OCI-LY1 (cell line): Measurements from ENCODE around the gene MON2.

Source experiments
- H2AFZ ChIP-seq: fragments of 200-600 bp; sonication (generic), shearing (Covaris generic); 2 replicates; pipeline ENCODE4 v1.6.0; 2014; ENCODE audit warnings: antibody characterized with exemption, mild to moderate bottlenecking, low read length
- H3F3A ChIP-seq: fragments of 200-600 bp; sonication (generic), shearing (Covaris generic); 2 replicates; pipeline ENCODE4 v1.6.0; 2014; ENCODE audit warnings: mild to moderate bottlenecking, antibody characterized with exemption, low read length, moderate library complexity; ENCODE audit not compliant: insufficient read depth
- H3K27ac ChIP-seq: fragments of 200-600 bp; sonication (generic); 2 replicates; pipeline ENCODE4 v1.5.1; 2014; ENCODE audit warnings: low read length, mixed run types, mild to moderate bottlenecking, low read depth; ENCODE audit not compliant: poor library complexity, severe bottlenecking
- H3K27me3 ChIP-seq: fragments of 200-600 bp; sonication (generic); 2 replicates; pipeline ENCODE4 v1.6.0; 2014; ENCODE audit warnings: antibody characterized with exemption, mild to moderate bottlenecking, low read length, moderate library complexity; ENCODE audit not compliant: insufficient read depth
- H3K36me3 ChIP-seq: fragments of 200-600 bp; sonication (generic); 2 replicates; pipeline ENCODE4 v1.6.1; 2014; ENCODE audit warnings: mild to moderate bottlenecking, antibody characterized with exemption, low read length, moderate library complexity, mixed read lengths; ENCODE audit not compliant: insufficient read depth
- H3K4me1 ChIP-seq: fragments of 200-600 bp; sonication (generic); 2 replicates; pipeline ENCODE4 v1.5.1; 2014; ENCODE audit warnings: mild to moderate bottlenecking, low read length, moderate library complexity; ENCODE audit not compliant: insufficient read depth, severe bottlenecking
- H3K4me2 ChIP-seq: fragments of 200-600 bp; sonication (generic), shearing (Covaris generic); 2 replicates; pipeline ENCODE4 v1.6.1; 2014; ENCODE audit warnings: low read length
- H3K4me3 ChIP-seq: fragments of 200-600 bp; sonication (generic); 2 replicates; pipeline ENCODE4 v1.5.1; 2014; ENCODE audit warnings: low read length, low read depth, mild to moderate bottlenecking, mixed read lengths; ENCODE audit not compliant: poor library complexity, severe bottlenecking
- H3K79me2 ChIP-seq: fragments of 200-600 bp; shearing (Covaris generic); 2 replicates; pipeline ENCODE4 v1.6.1; 2016; ENCODE audit warnings: mixed run types, low read length, mixed read lengths; ENCODE audit not compliant: insufficient read depth
- H3K9ac ChIP-seq: fragments of 200-600 bp; sonication (generic), shearing (Covaris generic); 2 replicates; pipeline ENCODE4 v1.6.1; 2014; ENCODE audit warnings: mild to moderate bottlenecking, low read length, mixed read lengths
- H3K9me2 ChIP-seq: fragments of 200-600 bp; sonication (generic), shearing (Covaris generic); 2 replicates; pipeline ENCODE4 v1.6.1; 2014; ENCODE audit warnings: low read depth, mild to moderate bottlenecking, low read length, mixed read lengths
- H3K9me3 ChIP-seq: fragments of 200-600 bp; shearing (Covaris generic); 2 replicates; pipeline ENCODE4 v1.6.1; 2014; ENCODE audit warnings: low read length, mixed read lengths
- H4K20me1 ChIP-seq: fragments of 200-600 bp; sonication (generic), shearing (Covaris generic); 2 replicates; pipeline ENCODE4 v1.6.0; 2016; ENCODE audit warnings: mild to moderate bottlenecking, low read length; ENCODE audit not compliant: insufficient read depth
- EZH2 ChIP-seq: fragments of 200-600 bp; sonication (generic), shearing (Covaris generic); IDR thresholded peaks from 2 replicates; pipeline ENCODE4 v1.8.0; 2017; ENCODE audit warnings: borderline replicate concordance, mixed run types, mild to moderate bottlenecking, antibody characterized with exemption, low read length, moderate library complexity, mixed read lengths
- TF ChIP-seq, protein P1 (sequence below): fragments of 200-600 bp; sonication (generic), shearing (Covaris generic); IDR thresholded peaks from 2 replicates; pipeline ENCODE4 v1.5.1; 2017; ENCODE audit warnings: mild to moderate bottlenecking, antibody characterized with exemption, low read length, moderate library complexity, mixed read lengths

Gene MON2

DNA sequence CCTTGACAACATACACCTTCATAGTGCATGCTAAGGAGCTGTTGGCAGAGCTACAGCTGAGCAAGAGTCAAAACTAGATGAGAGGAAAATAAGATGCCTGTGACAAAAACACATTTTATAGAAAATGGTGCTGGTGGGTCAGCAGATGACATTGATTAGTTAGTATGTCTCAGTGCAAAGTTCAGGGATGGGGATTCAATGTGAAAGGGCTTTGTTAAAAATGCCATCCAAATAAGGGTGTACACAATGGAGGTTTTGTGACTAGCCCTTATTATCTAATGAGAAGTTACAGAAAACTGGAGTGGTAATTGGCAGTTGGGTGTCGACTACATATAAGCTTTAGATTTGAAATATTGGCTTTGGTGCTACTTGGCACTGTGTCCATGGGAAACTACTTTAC is 169.0 kb downstream of the MON2 start:
- Histone ChIP-seq H3K9me2 (no peaks in the 10 kb centered on the region), H3K4me2 (no peak overlapping the region)

DNA sequence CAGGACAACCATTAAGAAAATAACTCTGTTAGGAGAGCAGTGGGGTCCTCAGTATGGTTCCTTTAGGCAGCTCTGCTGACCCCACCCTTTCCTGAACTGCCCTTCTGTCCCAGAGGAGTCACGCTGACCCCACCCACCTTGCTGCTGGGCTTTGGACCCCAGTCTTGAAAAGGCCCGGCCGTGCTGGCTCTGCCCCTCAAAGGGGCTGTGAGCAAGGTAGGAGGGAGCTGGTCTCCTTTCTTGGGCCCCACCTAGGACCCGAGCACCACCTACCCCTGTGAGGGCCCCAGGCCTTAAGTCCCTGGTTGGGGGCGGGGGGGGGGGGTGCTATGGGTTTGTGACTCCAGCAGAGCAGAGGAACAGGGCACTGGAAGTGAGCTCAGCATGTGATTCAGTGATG is 171.1 kb downstream of the MON2 start:
- peaks cover under 1% of the 10 kb centered on the region for H3K4me1 ChIP-seq
- TF ChIP-seq EZH2 = no peak
- TF ChIP-seq, protein P1, sequence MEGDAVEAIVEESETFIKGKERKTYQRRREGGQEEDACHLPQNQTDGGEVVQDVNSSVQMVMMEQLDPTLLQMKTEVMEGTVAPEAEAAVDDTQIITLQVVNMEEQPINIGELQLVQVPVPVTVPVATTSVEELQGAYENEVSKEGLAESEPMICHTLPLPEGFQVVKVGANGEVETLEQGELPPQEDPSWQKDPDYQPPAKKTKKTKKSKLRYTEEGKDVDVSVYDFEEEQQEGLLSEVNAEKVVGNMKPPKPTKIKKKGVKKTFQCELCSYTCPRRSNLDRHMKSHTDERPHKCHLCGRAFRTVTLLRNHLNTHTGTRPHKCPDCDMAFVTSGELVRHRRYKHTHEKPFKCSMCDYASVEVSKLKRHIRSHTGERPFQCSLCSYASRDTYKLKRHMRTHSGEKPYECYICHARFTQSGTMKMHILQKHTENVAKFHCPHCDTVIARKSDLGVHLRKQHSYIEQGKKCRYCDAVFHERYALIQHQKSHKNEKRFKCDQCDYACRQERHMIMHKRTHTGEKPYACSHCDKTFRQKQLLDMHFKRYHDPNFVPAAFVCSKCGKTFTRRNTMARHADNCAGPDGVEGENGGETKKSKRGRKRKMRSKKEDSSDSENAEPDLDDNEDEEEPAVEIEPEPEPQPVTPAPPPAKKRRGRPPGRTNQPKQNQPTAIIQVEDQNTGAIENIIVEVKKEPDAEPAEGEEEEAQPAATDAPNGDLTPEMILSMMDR = no peak
- H4K20me1 ChIP-seq = no peaks in the 10 kb centered on the region
- H3K9me3 ChIP-seq = no peaks in the 10 kb centered on the region
- H3K27ac ChIP-seq = no peak overlapping the region
- no peak overlapping the region for H2AFZ ChIP-seq
- no peaks in the 10 kb centered on the region for H3K9me2 ChIP-seq
- no peaks in the 10 kb centered on the region for H3K36me3 ChIP-seq
- no peak overlapping the region for H3K4me3 ChIP-seq
- H3K4me2 ChIP-seq = no peak overlapping the region
- H3F3A ChIP-seq = no peaks in the 10 kb centered on the region
- H3K79me2 ChIP-seq = no peaks in the 10 kb centered on the region
- H3K9ac ChIP-seq = no peak overlapping the region
- H3K27me3 ChIP-seq = no peaks in the 10 kb centered on the region; the same call in 1 of the 2 replicates

More for the DNA sequence above, 169.0 kb downstream of the MON2 start:
- Histone ChIP-seq H3K79me2 (no peaks in the 10 kb centered on the region), H3K9me3 (no peaks in the 10 kb centered on the region), H3K9ac (no peak overlapping the region), H3K27ac (no peak overlapping the region), H3K4me1 (peaks cover 14% of the 10 kb centered on the region), H2AFZ (no peak overlapping the region), H4K20me1 (no peaks in the 10 kb centered on the region), H3K36me3 (no peaks in the 10 kb centered on the region), H3K27me3 (no peaks in the 10 kb centered on the region; the same call in 1 of the 2 replicates), H3K4me3 (no peak overlapping the region), H3F3A (no peaks in the 10 kb centered on the region)
- TF ChIP-seq, protein P1 = no peak
- no peak for TF ChIP-seq EZH2

DNA sequence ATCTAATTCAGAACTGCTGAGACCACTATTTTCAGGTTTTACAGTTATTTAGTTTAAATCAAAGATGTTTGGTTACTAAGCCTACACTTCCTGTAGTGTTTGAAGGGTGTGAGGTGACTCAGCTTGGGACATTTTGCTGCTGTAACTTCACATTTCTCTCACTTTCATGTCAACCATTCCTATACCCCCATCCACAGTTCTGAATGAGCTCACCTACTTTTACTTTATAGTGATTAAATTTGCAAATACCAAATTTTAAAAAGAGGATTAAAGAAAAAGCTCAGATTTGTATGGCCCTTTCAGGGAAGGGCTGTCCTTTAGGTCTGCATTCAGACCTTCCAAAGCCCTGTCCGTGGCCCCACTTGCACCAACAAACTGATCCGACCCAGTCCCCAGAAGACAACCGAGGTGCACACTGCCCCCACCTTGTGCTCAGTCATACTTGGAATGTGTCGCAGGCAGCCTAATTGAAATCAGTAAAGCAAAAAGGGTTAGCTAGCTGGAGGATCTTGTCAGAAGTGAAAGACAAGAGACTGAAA is 174.4 kb downstream of the MON2 start:
- H3K4me2 ChIP-seq = no peak overlapping the region
- TF ChIP-seq EZH2 = no peak
- TF ChIP-seq, protein P1 = no peak

More for the DNA sequence above, 174.4 kb downstream of the MON2 start:
- no peaks in the 10 kb centered on the region for H3F3A ChIP-seq
- no peaks in the 10 kb centered on the region for H3K79me2 ChIP-seq
- H3K4me1 ChIP-seq = no peaks in the 10 kb centered on the region
- no peak overlapping the region for H3K9ac ChIP-seq
- no peaks in the 10 kb centered on the region for H4K20me1 ChIP-seq
- H2AFZ ChIP-seq = no peak overlapping the region
- H3K36me3 ChIP-seq = no peaks in the 10 kb centered on the region
- no peak overlapping the region for H3K27ac ChIP-seq
- H3K9me3 ChIP-seq = no peaks in the 10 kb centered on the region
- no peaks in the 10 kb centered on the region for H3K27me3 ChIP-seq
- no peak overlapping the region for H3K4me3 ChIP-seq
- H3K9me2 ChIP-seq = no peaks in the 10 kb centered on the region
